ENCODE measurements around the gene PLCXD1.

Gene PLCXD1

DNA sequence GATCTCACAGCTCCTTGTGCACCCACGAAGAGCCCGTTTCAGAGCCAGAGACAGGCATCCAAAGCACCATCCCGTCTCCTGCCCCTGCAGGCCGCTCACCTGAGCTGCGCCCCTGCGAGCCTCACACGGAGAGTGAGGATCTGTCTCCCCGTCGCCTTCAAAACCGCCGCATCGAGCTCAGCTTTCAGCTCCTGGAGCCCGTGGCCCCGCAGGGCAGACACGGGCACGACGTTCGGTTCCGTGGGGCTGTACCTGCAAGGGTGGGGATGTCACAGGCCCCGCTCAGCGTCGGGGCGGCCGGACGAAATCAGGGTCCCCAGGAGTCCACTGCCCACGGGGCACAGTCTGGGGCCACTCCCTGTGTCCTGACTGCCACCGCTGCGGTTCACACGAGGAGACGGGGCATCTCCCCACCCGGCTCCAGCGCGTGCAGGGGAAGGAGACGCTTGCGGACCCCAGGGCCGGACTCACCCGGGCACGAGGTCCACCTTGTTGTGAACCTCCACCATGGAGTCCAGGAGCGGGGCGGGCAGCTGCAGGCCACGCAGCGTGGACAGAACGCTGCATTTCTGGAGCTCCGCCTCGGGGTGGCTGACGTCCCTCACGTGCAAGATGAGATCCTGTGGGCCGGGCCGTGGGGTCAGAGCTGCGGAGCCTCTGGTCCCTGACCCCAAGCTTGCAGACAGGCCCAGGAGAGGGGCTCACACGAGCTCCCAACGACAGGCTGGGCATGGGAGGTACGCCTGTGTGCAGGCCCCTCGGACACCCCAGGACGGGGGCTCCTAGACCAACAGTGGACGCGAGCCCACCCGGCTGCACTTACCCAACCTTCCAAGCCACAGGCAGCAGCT, 26.3 kb downstream of the PLCXD1 start:
- DNase-seq (ENCODE audit: extremely low read depth, low read depth) = no peak
- TF ChIP-seq CTCF (IDR thresholded peaks at IDR 0.05; ENCODE audit: low read depth, low read length) = no peak

- no peak for DNase-seq (ENCODE audit: extremely low read depth, low read depth)
- no peak for TF ChIP-seq CTCF (IDR thresholded peaks at IDR 0.05; ENCODE audit: low read depth, low read length)
Observed at GRCh38 chrX:308821-309520, 27.8 kb downstream of the PLCXD1 start.

DNA sequence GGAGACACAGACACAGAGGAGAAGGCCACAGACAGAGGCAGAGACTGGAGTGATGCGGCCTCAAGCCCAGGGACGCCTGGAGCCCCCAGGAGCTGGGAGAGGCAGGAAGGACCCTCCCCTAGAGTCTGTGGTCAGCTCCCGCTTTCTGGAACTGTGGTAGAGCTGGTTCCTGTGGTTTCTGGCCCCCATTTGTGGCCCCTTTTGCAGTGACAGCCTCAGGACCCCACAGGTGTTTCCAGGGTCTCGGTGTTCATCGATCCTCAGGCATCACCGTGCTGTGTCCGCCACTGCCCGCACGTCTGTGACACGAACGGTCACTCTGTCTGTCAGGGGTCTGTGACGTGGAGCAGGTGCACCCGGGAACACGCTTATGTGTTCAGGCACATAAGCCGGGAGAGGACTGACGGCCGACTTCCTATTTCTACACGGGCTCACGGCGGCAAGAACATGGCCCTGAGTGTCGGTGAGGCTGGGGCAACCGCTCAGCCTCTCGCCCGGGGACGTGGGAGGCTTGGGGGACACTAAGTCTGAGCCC, 29.5 kb downstream of the PLCXD1 start:
- TF ChIP-seq CTCF (IDR thresholded peaks at IDR 0.05; ENCODE audit: low read depth, low read length) = no peak
- no peak for DNase-seq (ENCODE audit: extremely low read depth, low read depth)

DNA sequence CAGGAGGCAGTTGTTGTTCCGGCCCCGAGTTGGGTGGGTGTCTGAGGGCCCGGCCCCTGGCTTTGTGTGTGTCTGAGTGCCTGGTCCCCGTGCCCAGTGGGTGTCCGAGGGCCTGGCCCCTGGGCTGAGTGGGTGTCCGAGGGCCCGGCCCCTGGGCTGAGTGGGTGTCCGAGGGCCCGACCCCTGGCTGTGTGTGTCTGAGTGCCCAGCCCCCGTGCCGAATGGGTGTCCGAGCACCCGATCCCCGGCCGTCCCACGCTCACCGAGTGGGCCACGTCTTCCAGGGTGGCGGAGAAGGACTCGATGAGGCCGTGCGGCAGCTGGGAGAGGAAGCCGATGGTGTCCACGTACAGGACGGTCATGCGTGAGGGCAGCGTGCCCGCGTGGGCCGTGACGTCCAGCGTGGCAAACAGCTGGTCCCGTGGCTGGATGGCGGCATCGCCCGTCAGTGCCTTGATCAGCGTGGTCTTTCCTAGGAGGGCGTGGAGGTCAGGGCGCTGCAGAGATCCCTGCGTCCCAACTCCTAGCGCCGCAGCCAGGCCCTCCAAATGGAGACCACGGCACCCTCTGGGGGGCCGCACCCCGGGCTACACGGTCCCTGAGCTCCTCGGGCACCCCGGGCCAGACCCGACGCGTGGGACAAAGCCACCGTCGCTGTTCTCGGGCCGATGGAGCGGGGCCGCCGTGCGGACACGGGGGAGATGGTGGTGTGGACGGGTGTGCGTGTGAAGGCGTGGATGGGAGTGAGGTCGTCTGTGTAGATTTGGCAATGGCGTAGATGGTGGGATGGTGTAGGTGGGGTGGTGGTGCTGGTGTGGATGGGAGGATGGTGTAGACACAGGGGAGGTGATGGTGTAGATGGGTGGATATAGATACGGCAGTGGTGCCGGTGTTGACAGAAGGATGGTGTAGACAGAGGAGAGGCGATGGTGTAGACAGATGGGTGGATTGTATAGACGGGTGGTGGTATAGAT, 30.3 kb downstream of the PLCXD1 start:
- no peak for DNase-seq (ENCODE audit: extremely low read depth, low read depth)
- TF ChIP-seq CTCF (IDR thresholded peaks at IDR 0.05; ENCODE audit: low read depth, low read length) = no peak

GRCh38 chrX:312621-313331, 31.6 kb downstream of the PLCXD1 start:
- TF ChIP-seq CTCF (IDR thresholded peaks at IDR 0.05; ENCODE audit: low read depth, low read length) = no peak
- DNase-seq (ENCODE audit: extremely low read depth, low read depth) = no peak

GRCh38 chrX:313546-313945, 32.4 kb downstream of the PLCXD1 start:
- no peak for TF ChIP-seq CTCF (IDR thresholded peaks at IDR 0.05; ENCODE audit: low read depth, low read length)
- DNase-seq (ENCODE audit: extremely low read depth, low read depth) = no peak
